ENCODE measurements around the gene CCDC138.

Gene CCDC138

GRCh38 chr2:108918941-108919341 lies 132.4 kb downstream of the CCDC138 start:
- DNase-seq (ENCODE audit: low spot score): no peak

- DNase-seq (ENCODE audit: low spot score): no peak
Measured at GRCh38 chr2:108919571-108920373, 133.2 kb downstream of the CCDC138 start.

DNA sequence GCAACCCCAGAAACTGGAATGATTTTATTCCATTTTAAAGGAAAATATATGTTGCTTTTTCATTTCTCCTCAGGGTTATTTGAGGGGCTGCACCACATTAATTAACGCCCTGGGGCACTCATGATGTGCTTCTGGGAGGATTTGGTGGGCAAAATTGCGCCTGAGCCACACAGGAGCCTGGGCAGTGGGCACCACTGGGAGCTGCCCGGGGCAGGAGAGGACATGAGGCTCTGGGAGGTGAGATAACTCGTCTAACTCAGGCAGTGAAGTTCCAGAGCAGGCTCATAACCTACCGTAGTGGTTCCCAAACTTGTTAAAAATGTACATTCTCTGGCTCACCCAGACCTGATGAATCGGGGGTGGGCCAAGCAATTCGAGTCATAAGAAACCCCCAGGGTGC lies 134.1 kb downstream of the CCDC138 start:
- DNase-seq (ENCODE audit: low spot score): no peak

DNA sequence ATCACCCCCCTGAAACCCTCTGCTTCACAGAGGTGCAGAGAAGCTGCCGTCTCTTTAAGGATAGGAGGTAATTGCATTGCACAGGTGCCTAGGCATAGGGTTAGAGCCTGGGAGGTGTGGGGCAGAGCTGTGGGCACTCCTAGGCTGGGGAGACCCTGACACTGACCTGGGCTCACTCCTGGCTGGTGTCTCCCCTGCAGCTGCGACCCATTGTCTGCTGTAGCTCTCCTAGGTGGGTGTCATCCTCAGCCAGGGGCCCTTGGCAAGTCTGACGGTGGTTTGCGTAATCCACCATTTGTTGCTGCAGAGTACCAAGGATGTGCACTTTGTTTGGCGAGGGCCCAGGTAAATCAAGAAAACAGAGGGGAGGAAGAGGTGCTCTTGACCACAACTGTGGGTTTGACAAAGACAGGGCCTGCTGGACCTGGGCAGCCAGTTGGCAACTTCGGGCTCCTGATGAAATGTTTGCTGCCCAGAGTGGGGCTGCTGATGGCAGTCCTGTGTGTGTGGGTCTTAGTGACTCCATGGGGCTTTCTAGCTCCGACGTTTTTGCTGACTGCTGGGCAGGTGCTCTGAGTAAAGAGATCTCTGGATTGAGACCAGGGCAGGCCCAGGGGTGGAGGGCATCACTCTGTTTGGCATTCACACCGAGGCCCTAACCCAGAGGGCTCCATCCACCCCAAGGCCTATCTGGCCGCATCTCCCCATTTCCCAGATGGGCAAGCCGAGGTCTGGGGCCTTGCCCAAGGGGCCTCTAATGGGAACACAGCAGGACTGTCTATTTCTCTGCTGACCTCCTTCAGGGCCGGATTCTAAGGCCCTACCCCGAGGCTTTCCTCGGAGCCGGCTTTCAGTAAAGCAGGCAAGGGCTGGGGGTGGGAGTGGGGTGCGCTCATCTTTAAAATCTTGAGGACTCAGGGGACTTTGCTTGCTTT lies 134.8 kb downstream of the CCDC138 start:
- no peak for DNase-seq (ENCODE audit: low spot score)

- peak; percentile 63 for DNase-seq (ENCODE audit: low spot score)
Measured at GRCh38 chr2:108922141-108922915, 135.8 kb downstream of the CCDC138 start.

DNA sequence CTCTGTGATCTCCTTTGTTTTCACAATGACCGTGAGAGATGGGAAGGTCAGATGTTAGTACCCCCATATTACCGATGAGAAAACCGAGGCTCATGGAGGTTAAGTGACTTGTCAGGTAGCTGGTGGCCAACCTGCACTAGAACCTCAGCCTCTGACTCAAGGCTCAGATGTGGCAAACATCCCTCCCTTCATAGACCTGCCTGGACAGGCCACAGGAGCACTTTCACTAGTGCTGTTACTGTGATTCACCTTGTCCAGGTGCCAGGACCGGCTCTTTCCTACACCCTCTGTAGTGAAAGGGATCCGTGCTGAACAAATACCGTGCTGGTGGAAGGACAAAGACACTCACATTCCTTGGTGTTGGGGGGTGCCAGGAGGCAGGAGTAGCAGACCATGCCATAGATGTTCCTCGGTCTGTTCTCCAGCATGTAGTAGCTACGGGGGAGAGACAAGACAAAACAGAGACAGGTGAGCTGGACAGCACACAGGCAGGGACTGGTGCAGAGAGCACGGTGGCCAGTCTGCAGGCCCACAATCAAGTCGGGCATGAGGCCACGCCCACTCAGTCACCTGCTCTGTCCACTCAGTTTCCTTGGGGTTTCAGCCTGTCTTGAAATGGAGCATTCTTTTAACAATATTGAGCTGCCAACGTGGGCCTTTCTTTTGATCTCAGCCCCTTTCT lies 136.6 kb downstream of the CCDC138 start:
- no peak for DNase-seq (ENCODE audit: low spot score)

DNA sequence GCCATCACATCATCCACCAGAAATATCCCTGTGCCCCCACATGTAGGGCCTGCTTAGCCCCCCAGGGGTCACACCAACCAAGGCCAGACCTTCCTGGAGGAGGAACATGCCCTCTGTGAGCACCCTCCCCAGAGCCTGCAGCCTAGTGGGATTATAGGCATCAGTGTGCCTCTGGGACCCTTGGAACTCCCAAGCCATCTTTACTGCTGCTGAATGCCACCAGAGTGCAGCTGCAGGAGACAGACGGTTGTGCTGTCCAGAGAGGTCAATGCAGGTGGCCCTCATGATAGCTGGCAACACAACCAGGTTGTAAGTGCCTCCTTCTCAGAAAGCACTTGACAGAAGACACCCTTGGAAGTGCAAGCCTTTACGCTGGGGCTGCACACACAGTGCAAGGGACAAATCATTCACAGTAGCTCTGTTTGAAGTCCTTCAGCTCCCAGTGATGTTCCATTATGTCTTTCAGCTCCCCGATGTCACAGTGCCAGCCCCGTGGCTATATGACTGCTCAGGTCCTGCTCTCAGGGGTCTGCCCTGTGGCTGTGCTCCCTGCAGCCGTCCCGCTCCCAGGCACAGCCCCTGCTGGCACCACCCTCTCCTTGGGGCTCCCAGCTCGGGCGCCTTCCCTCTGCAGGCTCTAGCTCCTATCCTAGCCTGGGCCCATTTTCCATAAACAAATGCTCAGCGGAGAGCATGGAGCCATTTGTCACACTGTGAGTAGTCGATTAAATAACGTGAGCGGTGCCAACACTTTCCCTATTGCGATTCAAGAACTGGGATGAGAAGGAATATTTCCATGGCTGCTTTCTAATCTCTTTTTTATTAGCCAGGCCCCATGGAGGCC lies 137.4 kb downstream of the CCDC138 start:
- no peak for DNase-seq (ENCODE audit: low spot score)

GRCh38 chr2:108924580-108925251 lies 138.1 kb downstream of the CCDC138 start:
- no peak for DNase-seq (ENCODE audit: low spot score)

DNA sequence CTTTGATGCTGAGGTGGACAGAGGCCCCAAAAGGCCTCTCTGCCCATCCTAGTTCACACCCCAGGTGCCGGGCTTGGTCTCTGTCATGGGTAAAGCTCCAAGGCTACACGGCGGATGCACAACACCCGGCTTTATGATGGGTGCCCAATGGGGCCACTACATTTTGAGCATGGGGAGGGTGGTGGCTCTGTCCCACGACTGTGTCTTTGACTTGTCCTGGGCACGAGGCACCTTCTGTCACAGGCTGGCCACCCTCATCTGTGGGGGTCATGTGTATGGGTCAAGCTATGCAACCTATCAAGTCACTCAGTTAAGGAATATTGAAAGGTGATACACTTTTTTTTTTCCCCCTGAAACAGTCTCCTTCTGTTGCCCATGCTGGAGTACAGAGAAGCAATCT lies 138.7 kb downstream of the CCDC138 start:
- DNase-seq (ENCODE audit: low spot score): no peak

- no peak for DNase-seq (ENCODE audit: low spot score)
Measured at GRCh38 chr2:108925735-108926134, 139.2 kb downstream of the CCDC138 start.
